HEK293 (cell line): ENCODE results near the gene NPW.

Experiments used
- BCL11A ChIP-seq: fragments of 450-650 bp; formaldehyde crosslinking; IDR thresholded peaks from 2 replicates; pipeline ENCODE4 v1.5.1; 2016; ENCODE audit warnings: low read depth, missing biosample characterization, missing genetic modification characterization
- KLF10 ChIP-seq: fragments of 450-650 bp; IDR thresholded peaks from 2 replicates; pipeline ENCODE4 v1.5.1; 2018; ENCODE audit warnings: missing biosample characterization, mild to moderate bottlenecking, missing genetic modification characterization
- ZBTB21 ChIP-seq: fragments of 450-650 bp; formaldehyde crosslinking; IDR thresholded peaks from 2 replicates; pipeline ENCODE4 v1.5.1; 2017; ENCODE audit warnings: missing biosample characterization, missing genetic modification characterization
- ZFP69B ChIP-seq: fragments of 450-650 bp; formaldehyde crosslinking; IDR thresholded peaks from 2 replicates; pipeline ENCODE4 v1.5.1; 2016; ENCODE audit warnings: missing biosample characterization, missing genetic modification characterization
- TF ChIP-seq, protein P1 (sequence below): fragments of 450-650 bp; formaldehyde crosslinking; IDR thresholded peaks from 2 replicates; pipeline ENCODE4 v1.5.1; 2016; ENCODE audit warnings: missing biosample characterization, missing genetic modification characterization, borderline replicate concordance
- TF ChIP-seq, protein P2 (sequence below): fragments of 450-650 bp; formaldehyde crosslinking; IDR thresholded peaks from 2 replicates; pipeline ENCODE4 v1.5.1; 2016; ENCODE audit warnings: missing biosample characterization, missing genetic modification characterization
- TF ChIP-seq, protein P3 (sequence below): fragments of 450-650 bp; formaldehyde crosslinking; IDR thresholded peaks from 2 replicates; pipeline ENCODE4 v1.5.1; 2017; ENCODE audit warnings: missing biosample characterization, missing genetic modification characterization

DNA sequence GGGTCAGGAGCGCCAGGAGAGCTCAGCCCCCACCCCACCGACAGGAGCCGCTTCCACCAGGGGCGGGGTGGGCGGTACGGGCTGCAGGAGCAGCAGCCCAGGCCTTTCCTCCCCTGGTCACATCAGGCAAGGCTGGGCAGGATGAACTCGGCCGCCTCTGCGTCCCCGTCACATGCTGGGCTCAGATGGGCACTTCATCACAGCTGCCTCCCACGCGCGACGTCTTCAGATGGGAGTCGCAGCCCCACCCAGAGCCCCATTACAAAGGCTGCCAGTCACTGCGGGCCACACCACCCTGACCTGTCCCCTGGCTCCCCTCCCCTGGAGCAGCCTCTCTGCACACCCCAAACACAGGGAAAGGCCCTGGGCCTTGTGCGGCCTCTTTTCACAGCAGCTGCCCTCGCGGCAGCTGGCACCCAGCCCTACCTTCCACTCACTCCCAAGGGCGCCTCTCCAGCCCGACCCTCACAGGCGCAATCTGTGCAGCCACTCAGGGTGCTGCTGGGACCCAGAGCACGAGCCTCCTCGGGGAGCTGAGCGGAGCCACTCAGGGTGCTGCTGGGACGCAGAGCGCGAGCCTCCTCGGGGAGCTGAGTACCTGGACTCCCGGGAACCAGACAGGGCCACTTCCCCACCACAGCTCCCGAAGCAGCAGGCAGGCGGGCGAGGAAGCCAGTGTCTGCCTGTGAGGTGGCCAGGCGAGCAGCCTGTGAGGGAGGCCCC, 14.6 kb upstream of the NPW start:
- TF ChIP-seq ZFP69B (tag by site-specific recombination) (no peak), ZBTB21 (tag by site-specific recombination) (no peak), BCL11A (no peak), KLF10 (tag by site-specific recombination) (no peak)
- TF ChIP-seq, protein P1, sequence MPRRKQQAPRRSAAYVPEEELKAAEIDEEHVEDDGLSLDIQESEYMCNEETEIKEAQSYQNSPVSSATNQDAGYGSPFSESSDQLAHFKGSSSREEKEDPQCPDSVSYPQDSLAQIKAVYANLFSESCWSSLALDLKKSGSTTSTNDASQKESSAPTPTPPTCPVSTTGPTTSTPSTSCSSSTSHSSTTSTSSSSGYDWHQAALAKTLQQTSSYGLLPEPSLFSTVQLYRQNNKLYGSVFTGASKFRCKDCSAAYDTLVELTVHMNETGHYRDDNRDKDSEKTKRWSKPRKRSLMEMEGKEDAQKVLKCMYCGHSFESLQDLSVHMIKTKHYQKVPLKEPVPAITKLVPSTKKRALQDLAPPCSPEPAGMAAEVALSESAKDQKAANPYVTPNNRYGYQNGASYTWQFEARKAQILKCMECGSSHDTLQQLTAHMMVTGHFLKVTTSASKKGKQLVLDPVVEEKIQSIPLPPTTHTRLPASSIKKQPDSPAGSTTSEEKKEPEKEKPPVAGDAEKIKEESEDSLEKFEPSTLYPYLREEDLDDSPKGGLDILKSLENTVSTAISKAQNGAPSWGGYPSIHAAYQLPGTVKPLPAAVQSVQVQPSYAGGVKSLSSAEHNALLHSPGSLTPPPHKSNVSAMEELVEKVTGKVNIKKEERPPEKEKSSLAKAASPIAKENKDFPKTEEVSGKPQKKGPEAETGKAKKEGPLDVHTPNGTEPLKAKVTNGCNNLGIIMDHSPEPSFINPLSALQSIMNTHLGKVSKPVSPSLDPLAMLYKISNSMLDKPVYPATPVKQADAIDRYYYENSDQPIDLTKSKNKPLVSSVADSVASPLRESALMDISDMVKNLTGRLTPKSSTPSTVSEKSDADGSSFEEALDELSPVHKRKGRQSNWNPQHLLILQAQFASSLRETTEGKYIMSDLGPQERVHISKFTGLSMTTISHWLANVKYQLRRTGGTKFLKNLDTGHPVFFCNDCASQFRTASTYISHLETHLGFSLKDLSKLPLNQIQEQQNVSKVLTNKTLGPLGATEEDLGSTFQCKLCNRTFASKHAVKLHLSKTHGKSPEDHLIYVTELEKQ (tag by site-specific recombination), result no peak
- TF ChIP-seq, protein P2, sequence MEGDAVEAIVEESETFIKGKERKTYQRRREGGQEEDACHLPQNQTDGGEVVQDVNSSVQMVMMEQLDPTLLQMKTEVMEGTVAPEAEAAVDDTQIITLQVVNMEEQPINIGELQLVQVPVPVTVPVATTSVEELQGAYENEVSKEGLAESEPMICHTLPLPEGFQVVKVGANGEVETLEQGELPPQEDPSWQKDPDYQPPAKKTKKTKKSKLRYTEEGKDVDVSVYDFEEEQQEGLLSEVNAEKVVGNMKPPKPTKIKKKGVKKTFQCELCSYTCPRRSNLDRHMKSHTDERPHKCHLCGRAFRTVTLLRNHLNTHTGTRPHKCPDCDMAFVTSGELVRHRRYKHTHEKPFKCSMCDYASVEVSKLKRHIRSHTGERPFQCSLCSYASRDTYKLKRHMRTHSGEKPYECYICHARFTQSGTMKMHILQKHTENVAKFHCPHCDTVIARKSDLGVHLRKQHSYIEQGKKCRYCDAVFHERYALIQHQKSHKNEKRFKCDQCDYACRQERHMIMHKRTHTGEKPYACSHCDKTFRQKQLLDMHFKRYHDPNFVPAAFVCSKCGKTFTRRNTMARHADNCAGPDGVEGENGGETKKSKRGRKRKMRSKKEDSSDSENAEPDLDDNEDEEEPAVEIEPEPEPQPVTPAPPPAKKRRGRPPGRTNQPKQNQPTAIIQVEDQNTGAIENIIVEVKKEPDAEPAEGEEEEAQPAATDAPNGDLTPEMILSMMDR, result no peak
- TF ChIP-seq, protein P3, sequence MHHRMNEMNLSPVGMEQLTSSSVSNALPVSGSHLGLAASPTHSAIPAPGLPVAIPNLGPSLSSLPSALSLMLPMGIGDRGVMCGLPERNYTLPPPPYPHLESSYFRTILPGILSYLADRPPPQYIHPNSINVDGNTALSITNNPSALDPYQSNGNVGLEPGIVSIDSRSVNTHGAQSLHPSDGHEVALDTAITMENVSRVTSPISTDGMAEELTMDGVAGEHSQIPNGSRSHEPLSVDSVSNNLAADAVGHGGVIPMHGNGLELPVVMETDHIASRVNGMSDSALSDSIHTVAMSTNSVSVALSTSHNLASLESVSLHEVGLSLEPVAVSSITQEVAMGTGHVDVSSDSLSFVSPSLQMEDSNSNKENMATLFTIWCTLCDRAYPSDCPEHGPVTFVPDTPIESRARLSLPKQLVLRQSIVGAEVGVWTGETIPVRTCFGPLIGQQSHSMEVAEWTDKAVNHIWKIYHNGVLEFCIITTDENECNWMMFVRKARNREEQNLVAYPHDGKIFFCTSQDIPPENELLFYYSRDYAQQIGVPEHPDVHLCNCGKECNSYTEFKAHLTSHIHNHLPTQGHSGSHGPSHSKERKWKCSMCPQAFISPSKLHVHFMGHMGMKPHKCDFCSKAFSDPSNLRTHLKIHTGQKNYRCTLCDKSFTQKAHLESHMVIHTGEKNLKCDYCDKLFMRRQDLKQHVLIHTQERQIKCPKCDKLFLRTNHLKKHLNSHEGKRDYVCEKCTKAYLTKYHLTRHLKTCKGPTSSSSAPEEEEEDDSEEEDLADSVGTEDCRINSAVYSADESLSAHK (tag by site-specific recombination), result no peak
